Small intestine (tissue), 7 donors: ENCODE measurements around the gene HES5. TPM values are rescaled to one million over a fixed set of nuclear protein-coding genes. Genes with fewer than 3 reads are reported as not detected.

Experiments
- DNase-seq, 2 donors: peaks; one replicate each; pipeline versions ENCODE4 v3.0.0 to v3.0.0-alpha.2; 2013
- FAIRE-seq: peaks from 2 replicates; lab custom pipeline; 2012; peaks lifted over from hg19 to GRCh38; lab: Jason Lieb, UNC
- H3K27ac ChIP-seq, 3 donors: one replicate each; pipeline ENCODE4 v1.5.1; 2013; ENCODE audit warnings: low read length in 2 of 3, mild to moderate bottlenecking in 2 of 3, control low read depth in 1 of 3, inconsistent platforms in 1 of 3, low read depth in 1 of 3, moderate library complexity in 1 of 3
- H3K27me3 ChIP-seq, 3 donors: one replicate each; pipeline ENCODE4 v1.6.1; 2013; ENCODE audit warnings: low read length in 3 of 3, inconsistent platforms in 1 of 3; ENCODE audit not compliant: control insufficient read depth in 3 of 3, insufficient read depth in 3 of 3
- H3K36me3 ChIP-seq, 3 donors: one replicate each; pipeline ENCODE4 v1.6.1; 2013; ENCODE audit warnings: low read length in 3 of 3, inconsistent platforms in 1 of 3, low read depth in 1 of 3, mild to moderate bottlenecking in 1 of 3, moderate library complexity in 1 of 3; ENCODE audit not compliant: control insufficient read depth in 3 of 3, insufficient read depth in 2 of 3
- H3K4me1 ChIP-seq, 3 donors: one replicate each; pipeline ENCODE4 v1.6.1; 2013; ENCODE audit warnings: low read length in 2 of 3, inconsistent platforms in 1 of 3, low read depth in 1 of 3, mild to moderate bottlenecking in 1 of 3, moderate library complexity in 1 of 3; ENCODE audit not compliant: control insufficient read depth in 3 of 3, insufficient read depth in 2 of 3
- H3K4me3 ChIP-seq, 3 donors: one replicate each; pipeline ENCODE4 v1.5.1; 2013; ENCODE audit warnings: low read length in 3 of 3, control low read depth in 1 of 3, inconsistent platforms in 1 of 3, low read depth in 1 of 3, mild to moderate bottlenecking in 1 of 3, moderate library complexity in 1 of 3
- H3K9me3 ChIP-seq, 2 donors: one replicate each; pipeline ENCODE4 v1.6.1; 2013; ENCODE audit warnings: low read depth in 1 of 2, low read length in 1 of 2; ENCODE audit not compliant: control insufficient read depth in 2 of 2, insufficient read depth in 1 of 2
- WGBS, 3 donors: extraction: QIAGEN DNeasy Blood & Tissue Kit; methylation state at CpG; one replicate each; pipeline ENCODE4 v1.1.7; 2013; 5-methylcytosine and 5-hydroxymethylcytosine counted together
- polyA plus RNA-seq, 4 donors: library from polyadenylated mRNA; stranded (reverse) in 3 of 4; unstranded in 1 of 4; fragments of 200-250 nt in 3 of 4; fragments of 120-200 nt in 1 of 4; gene quantifications; one replicate each; pipeline versions ENCODE4 v1.2.1 to v1.2.3, GENCODE V29; 2013
- donor health status: healthy with polysubstance abuse.
- donor health status: control.
- donor health status: control.
- donor health status: Bipolar disorder and iron deficiency.
- donor health status: healthy.

HES5 gene
- polyA plus RNA-seq, 4 donors = 0.19 to 0.30 TPM; not detected in 2

DNA sequence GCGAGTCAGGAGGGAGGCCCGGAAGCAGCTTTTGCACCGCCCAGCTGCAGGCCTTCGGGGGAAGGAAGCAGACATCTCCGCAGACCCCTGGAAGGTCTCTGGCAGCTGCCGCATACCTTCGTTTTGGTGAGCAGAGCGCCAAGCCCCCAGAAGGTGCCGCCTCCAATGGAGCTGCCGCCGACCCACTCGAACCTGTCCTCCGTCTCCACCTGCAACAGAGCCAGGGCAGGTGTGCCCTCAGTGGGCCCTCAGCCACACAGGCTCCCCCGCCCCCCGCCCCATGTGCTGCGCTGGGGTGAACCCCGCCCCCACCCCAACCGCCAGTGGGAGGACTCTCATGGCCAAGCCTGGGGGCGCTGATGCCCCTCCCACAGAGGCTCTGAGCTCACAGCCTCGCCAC lies 9.9 kb downstream of the HES5 start:
- H3K4me1 ChIP-seq = peaks cover 5 to 17% (median 10%) of the 10 kb centered on the region in 3 donors
- no peak for FAIRE-seq
- H3K36me3 ChIP-seq = peaks cover 18 to 90% (median 26%) of the 10 kb centered on the region in 3 donors
- H3K27ac ChIP-seq = no peak overlapping the region
- no peaks in the 10 kb centered on the region for H3K27me3 ChIP-seq
- WGBS, 3 donors = 95 to 97% (median 97%) methylated on average over 15 to 20 of the region's 20 CpGs
- H3K4me3 ChIP-seq = no peak overlapping the region
- no peak for DNase-seq
- H3K9me3 ChIP-seq = no peaks in the 10 kb centered on the region

DNA sequence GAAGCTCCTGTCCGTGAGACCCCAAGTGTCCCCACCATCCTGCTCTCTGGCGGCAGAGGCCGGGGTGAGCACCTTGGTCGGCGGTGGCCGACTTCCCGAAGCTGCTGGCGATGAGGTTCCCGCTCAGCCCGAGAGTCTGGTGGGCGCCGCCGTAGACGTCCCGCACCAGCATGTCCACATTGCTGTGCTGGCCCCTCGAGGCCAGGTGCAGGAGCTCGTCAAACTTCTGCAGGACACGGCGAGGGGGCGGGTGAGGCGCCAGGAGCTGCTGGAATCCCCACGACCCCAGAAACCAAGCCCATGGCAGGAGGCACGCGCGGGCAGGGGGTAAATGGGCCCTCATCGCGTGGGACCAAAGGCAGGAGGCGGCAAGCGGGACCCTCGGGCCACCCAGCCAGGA lies 10.3 kb downstream of the HES5 start:
- Histone ChIP-seq H3K9me3 (no peaks in the 10 kb centered on the region), H3K27me3 (no peaks in the 10 kb centered on the region), H3K4me3 (no peak overlapping the region), H3K36me3 (peaks cover 20 to 90% (median 26%) of the 10 kb centered on the region in 3 donors), H3K27ac (no peak overlapping the region), H3K4me1 (peaks cover 3 to 12% (median 6%) of the 10 kb centered on the region in 3 donors)
- 95 to 96% (median 96%) methylated on average over 30 of the region's 30 CpGs for WGBS, 3 donors
- DNase-seq (no peak), FAIRE-seq (no peak)

DNA sequence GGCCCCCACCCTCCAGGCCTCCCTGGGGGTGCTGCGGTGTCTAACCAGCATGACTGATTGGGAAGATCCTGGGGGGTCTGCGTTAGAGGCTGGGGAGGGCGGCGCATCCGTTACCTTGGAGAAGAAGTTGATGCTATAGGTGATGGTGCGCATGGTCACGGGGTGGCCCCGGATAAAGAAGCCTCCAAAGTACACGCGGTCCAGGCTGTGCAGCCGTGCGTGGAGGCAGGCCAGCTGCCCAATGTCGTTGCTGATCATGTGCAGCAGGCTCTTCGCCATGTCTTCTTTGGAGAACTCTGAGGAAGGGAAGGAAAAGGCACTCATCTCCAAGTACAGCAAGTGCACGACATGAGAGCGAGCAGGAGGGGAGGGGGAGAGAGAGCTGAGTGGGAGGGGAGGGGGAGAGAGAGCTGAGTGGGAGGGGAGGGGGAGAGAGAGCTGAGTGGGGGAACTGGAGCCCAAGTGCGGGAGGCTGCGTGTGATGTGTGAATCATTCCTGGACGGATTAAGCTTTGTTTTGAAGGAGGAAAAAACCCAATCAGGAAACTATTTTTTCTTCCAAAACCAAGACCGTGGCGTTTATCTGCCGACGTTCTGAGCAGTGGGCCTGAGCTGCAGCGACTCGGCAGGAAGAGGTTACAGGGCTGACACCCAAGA lies 10.9 kb downstream of the HES5 start:
- no peaks in the 10 kb centered on the region for H3K9me3 ChIP-seq
- H3K4me1 ChIP-seq = peaks cover 0 to 7% (median 3%) of the 10 kb centered on the region in 3 donors
- H3K36me3 ChIP-seq = peaks cover 22 to 89% (median 26%) of the 10 kb centered on the region in 3 donors
- H3K27me3 ChIP-seq = no peaks in the 10 kb centered on the region
- WGBS, 3 donors = 91 to 92% (median 92%) methylated on average over 25 of the region's 25 CpGs
- FAIRE-seq = no peak
- no peak overlapping the region for H3K27ac ChIP-seq
- DNase-seq = no peak
- H3K4me3 ChIP-seq = no peak overlapping the region

DNA sequence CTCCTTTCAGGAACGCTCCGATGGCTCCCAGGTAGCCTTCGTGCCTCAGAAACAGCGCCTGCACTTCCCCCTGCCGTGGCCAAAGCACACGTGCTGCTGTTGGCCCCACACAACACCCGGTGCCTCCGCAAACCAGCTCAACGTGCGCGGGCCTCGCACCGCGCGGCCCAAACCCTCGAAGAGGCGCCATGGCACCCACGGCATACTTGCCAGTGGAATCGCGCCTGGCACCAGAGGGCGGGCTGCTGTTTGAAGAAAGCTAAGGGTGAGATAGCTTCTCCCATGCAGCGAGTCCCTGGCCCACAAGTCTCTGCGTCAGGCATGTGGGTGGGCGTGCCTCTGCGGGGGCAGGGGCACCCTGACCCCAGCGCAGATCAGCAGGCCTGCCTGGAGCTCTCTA lies 11.5 kb downstream of the HES5 start:
- FAIRE-seq (no peak), DNase-seq (no peak)
- H3K27me3 ChIP-seq = no peaks in the 10 kb centered on the region
- peaks cover 0 to under 1% (median 0%) of the 10 kb centered on the region in 3 donors for H3K4me1 ChIP-seq
- no peaks in the 10 kb centered on the region for H3K9me3 ChIP-seq
- no peak overlapping the region for H3K4me3 ChIP-seq
- peaks cover 25 to 90% (median 29%) of the 10 kb centered on the region in 3 donors for H3K36me3 ChIP-seq
- H3K27ac ChIP-seq = no peak overlapping the region
- 96% methylated on average over 26 of the region's 26 CpGs for WGBS, 3 donors

DNA sequence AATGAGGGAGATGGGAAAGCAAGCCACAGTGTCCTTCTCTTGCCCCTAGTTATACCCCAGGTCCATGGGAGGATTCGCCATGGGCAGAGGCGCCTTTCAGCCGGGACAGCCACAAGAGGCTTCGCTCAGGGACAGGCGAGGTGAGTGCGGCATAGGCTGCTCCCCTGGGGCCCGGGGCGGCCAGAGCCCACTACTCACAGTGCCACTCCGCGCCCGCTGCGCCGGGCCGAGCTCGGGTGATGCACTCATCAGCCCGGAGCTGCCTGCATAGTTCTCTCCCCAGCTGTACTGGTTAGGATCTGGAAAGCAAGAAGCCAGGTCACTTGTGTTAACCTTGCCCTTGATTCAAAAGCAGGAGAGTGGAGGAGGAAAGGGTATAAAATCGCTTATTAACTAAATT lies 12.1 kb downstream of the HES5 start:
- Histone ChIP-seq H3K4me1 (no peaks in the 10 kb centered on the region), H3K9me3 (no peaks in the 10 kb centered on the region), H3K4me3 (no peak overlapping the region), H3K27ac (no peak overlapping the region), H3K36me3 (peaks cover 27 to 92% (median 30%) of the 10 kb centered on the region in 3 donors), H3K27me3 (no peaks in the 10 kb centered on the region)
- FAIRE-seq = no peak
- 95 to 96% (median 96%) methylated on average over 17 of the region's 17 CpGs for WGBS, 3 donors
- no peak for DNase-seq

DNA sequence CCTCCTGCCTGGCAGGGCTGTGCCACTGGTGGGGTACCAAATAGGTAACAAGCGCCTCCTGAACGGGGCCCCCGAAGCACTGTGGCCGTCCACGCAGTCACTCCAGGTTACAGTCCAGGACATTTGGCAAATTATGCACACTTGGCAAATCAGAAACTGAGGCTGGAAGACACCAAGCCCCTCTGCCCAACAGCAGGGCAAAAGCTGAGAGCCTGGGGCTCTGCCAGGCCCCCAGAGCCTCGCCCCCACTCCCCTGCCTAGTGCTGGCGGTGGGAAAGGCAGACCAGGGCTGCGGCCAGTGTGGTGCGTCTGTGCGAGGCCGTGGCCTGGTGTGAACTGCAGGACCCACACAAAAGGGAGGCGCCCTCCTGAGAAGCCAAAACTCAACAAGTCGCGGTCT lies 13.1 kb downstream of the HES5 start:
- H3K4me1 ChIP-seq = no peaks in the 10 kb centered on the region
- 94 to 96% (median 96%) methylated on average over 13 to 14 of the region's 14 CpGs for WGBS, 3 donors
- no peaks in the 10 kb centered on the region for H3K9me3 ChIP-seq
- no peaks in the 10 kb centered on the region for H3K27me3 ChIP-seq
- DNase-seq (no peak), FAIRE-seq (no peak)
- no peak overlapping the region for H3K27ac ChIP-seq
- H3K36me3 ChIP-seq = peaks cover 31 to 98% (median 34%) of the 10 kb centered on the region in 3 donors
- H3K4me3 ChIP-seq = no peak overlapping the region

DNA sequence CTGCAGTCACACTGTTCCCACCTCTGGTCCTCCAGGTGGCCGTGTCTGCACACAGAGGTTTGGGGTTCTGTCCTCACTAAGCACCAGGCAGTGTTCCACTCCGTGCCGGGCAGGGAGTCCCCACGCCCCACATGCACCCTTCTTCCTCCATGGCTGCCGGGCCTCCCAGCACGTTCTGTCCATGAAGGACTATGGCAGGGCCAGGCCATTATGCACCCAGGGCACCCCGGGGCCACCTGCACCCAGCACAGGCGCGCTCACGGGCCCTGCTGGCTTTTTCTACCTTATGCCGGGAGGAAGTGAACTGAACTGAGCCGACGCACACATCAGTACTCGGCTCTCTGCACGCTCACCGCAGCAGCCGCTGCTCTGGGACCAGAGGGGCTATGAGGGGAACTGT lies 13.9 kb downstream of the HES5 start:
- 92 to 96% (median 93%) methylated on average over 16 to 17 of the region's 17 CpGs for WGBS, 3 donors
- H3K4me1 ChIP-seq = no peaks in the 10 kb centered on the region
- FAIRE-seq = no peak

DNA sequence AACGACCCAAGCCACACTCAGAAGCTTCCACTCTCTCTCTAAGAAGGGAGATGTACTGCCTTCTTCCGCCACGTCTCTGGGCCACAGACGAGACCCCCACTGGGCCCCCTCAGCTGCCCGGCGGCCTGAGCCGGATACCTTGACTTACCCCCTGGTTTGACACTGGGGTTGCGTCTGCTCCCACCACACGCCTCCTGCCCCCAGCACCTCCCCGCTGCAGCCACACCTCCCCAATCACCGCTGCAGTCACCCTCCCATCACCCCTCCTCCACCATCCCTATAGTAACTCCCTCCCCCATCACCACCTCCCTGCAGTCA lies 14.3 kb downstream of the HES5 start:
- no peaks in the 10 kb centered on the region for H3K4me1 ChIP-seq
- no peak overlapping the region for H3K27ac ChIP-seq
- WGBS, 3 donors = 92 to 99% (median 93%) methylated on average over 10 to 11 of the region's 11 CpGs
- peaks cover 36 to 98% (median 36%) of the 10 kb centered on the region in 3 donors for H3K36me3 ChIP-seq
- no peak for FAIRE-seq
- no peak for DNase-seq
- H3K27me3 ChIP-seq = no peaks in the 10 kb centered on the region
- no peaks in the 10 kb centered on the region for H3K9me3 ChIP-seq
- no peak overlapping the region for H3K4me3 ChIP-seq

More for the DNA sequence above, 13.9 kb downstream of the HES5 start:
- no peak overlapping the region for H3K27ac ChIP-seq
- H3K36me3 ChIP-seq = peaks cover 34 to 98% (median 37%) of the 10 kb centered on the region in 3 donors
- no peaks in the 10 kb centered on the region for H3K27me3 ChIP-seq
- no peak overlapping the region for H3K4me3 ChIP-seq
- no peaks in the 10 kb centered on the region for H3K9me3 ChIP-seq
- no peak for DNase-seq
